NOMO-1 treated with DMSO at 0.1 percent for 48 hours (cell line): ENCODE data around the gene ERGIC2.
"Not testable (repeated sequence)": the region's sequence is repeated elsewhere in the genome, so short reads cannot be mapped to it uniquely, and the experiment has no call there.

Source experiments
- DNase-seq: peaks from one replicate; lab custom pipeline; 2025; ENCODE audit not compliant: unreplicated experiment; lab: John Stamatoyannopoulos, UW

The ERGIC2 gene

GRCh38 chr12:29304388-29304787, 76.6 kb downstream of the ERGIC2 start:
- no peak for DNase-seq

DNA sequence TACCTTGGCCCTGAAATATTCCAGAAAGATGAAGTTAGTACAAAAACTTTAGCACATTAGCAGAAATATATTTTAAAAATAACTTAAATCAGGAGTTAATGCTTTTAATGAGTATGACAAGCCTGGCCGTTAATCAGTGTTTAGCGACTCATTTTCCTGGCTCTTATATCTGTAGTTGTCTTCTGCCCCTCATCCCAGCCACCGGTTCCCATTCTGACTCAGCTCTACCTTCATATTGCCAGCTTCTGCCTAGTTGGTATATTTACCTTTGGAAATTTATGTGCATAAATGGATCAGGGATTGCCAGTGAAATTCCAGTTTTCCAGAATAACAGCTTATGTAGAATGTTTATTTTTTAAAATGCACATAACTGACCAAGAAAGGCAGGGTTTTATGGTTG, 79.9 kb downstream of the ERGIC2 start:
- DNase-seq, result no peak

- DNase-seq, result peak; percentile 33
Measured at GRCh38 chr12:29299633-29300032, 81.3 kb downstream of the ERGIC2 start.

- no peak for DNase-seq
Measured at GRCh38 chr12:29291226-29291625, 89.7 kb downstream of the ERGIC2 start.

- DNase-seq, result not testable (repeated sequence)
Measured at GRCh38 chr12:29290475-29290874, 90.5 kb downstream of the ERGIC2 start.

- DNase-seq, result no peak
Measured at GRCh38 chr12:29288031-29288430, 92.9 kb downstream of the ERGIC2 start.

GRCh38 chr12:29287622-29288021, 93.3 kb downstream of the ERGIC2 start:
- DNase-seq, result no peak
